SH-SY5Y (cell line): ENCODE data around the gene PRKCD.

Experiments used
- GATA2 ChIP-seq: IDR thresholded peaks from 2 replicates; pipeline ENCODE4 v1.6.1; 2011; ENCODE audit warnings: mild to moderate bottlenecking, low read depth, low read length
- GATA3 ChIP-seq: IDR thresholded peaks from 2 replicates; pipeline ENCODE4 v1.6.1; 2011; ENCODE audit warnings: low read depth, mild to moderate bottlenecking, low read length, moderate library complexity

DNA sequence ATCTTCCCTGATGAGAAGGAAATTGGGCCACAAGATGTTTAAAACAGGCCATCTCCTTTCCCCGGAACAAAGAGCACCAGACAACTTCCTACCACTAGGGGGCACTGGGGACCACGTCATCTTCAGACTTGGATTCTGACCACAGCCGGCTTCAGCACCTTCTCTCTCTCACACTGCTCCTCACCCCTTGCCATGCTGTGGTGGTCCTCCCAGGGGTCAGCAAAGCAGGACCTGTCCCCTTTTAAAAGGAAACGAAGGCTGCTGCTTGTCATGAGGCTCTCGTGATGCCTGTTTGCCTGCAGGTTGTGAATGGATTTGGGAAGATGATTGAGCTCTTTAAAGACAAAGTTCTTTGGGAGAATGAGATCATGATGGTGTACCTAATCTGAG lies 47.0 kb upstream of the PRKCD start:
- TF ChIP-seq GATA2, result no peak
- TF ChIP-seq GATA3, result no peak
